Left lung (tissue), 10 donors: ENCODE results near the gene MAP4K3. TPM values are rescaled to one million over a fixed set of nuclear protein-coding genes. Genes with fewer than 3 reads are reported as not detected.

ENCODE experiments used
- ATAC-seq: fragments of 200-7000 bp; cut with Tn5 transposase; one replicate; pipeline ENCODE4 v1.9.1; 2020; ENCODE audit warnings: moderate library complexity
- DNase-seq, 4 donors: peaks; one replicate each; pipeline ENCODE4 v3.0.0-alpha.2; 2013 to 2020
- H3K27ac ChIP-seq, 2 donors: fragments of 200-600 bp; sonication (generic) in 1 of 2; one replicate each; pipeline versions ENCODE4 v1.5.0 to v1.8.0; 2020 to 2021
- H3K27me3 ChIP-seq, 2 donors: fragments of 200-600 bp; sonication (generic) in 1 of 2; one replicate each; pipeline versions ENCODE4 v1.5.0 to v1.8.0; 2020 to 2021
- H3K36me3 ChIP-seq, 2 donors: fragments of 200-600 bp; sonication (generic) in 1 of 2; one replicate each; pipeline versions ENCODE4 v1.5.0 to v1.8.0; 2020 to 2021
- H3K4me1 ChIP-seq, 2 donors: fragments of 200-600 bp; one replicate each; pipeline ENCODE4 v1.8.0; 2021
- H3K4me3 ChIP-seq, 2 donors: fragments of 200-600 bp; sonication (generic) in 1 of 2; one replicate each; pipeline versions ENCODE4 v1.5.0 to v1.8.0; 2020 to 2021; ENCODE audit warnings: mild to moderate bottlenecking in 1 of 2
- H3K9me3 ChIP-seq, 2 donors: fragments of 200-600 bp; sonication (generic) in 1 of 2; one replicate each; pipeline versions ENCODE4 v1.5.0 to v1.8.0; 2020 to 2021
- CTCF ChIP-seq, 2 donors: fragments of 200-600 bp; sonication (generic) in 1 of 2; IDR thresholded peaks; one replicate each; pipeline versions ENCODE4 v1.5.0 to v1.8.0; 2021; ENCODE audit warnings: antibody characterized with exemption in 2 of 2
- intact Hi-C, 2 donors: fragments of 100-400 bp; cut with DNase I; formaldehyde crosslinking; loops; one replicate each; pipeline versions ENCODE4 v1.11.2 to v1.14.2; 2022
- polyA plus RNA-seq, 6 donors: library from polyadenylated mRNA; unstranded; fragments of 120-200 nt; gene quantifications; one replicate each; pipeline ENCODE4 v1.2.1, GENCODE V29; 2013; ENCODE audit not compliant: insufficient read length in 6 of 6
- total RNA-seq, 2 donors: library from RNA; stranded (reverse); fragmentation: NEBNext Ultra II Directional; extraction: Animal tissue kit (Norgen Biotek cat#: 25700); gene quantifications; one replicate each; pipeline ENCODE4 v1.2.1, GENCODE V29; 2021
- donor health status: DM: no; HTN: yes; CAD: no.
- donor health status: DM: no; HTN: no; CAD: no.

Gene MAP4K3
- total and polyA plus RNA-seq, 8 donors, result 26.0 to 74.5 (median 61.4) TPM

DNA sequence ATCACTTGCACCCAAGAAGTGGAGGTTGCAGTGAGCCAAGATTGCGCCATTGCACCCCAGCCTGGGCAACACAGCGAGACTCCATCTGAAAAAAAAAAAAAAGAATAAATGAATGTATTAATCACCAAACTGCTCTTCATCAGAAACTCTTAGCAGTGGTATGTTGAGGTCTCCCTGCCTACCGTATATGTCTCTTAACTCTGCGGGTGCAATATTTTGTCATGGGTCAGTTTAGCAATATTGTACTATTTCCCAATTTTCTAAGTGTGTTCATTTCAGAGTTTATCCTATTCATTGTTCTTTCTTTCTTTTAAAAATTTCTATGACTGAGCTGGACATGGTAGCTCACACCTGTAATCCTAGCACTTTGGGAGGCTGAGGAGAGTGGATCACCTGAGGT is 37.9 kb upstream of the MAP4K3 start:
- no peak for ATAC-seq
- Histone ChIP-seq H3K9me3 (no peaks in the 10 kb centered on the region), H3K36me3 (no peaks in the 10 kb centered on the region), H3K27ac (no peak overlapping the region), H3K4me1 (peaks cover under 1 to 6% of the 10 kb centered on the region in 2 donors), H3K4me3 (no peak overlapping the region), H3K27me3 (no peaks in the 10 kb centered on the region)
- intact Hi-C loops, result no loop called here
- no peak for TF ChIP-seq CTCF (IDR thresholded peaks at IDR 0.05)
- no peak for DNase-seq

GRCh38 chr2:39470580-39470979 is 33.5 kb upstream of the MAP4K3 start:
- no peaks in the 10 kb centered on the region for H3K9me3 ChIP-seq
- H3K36me3 ChIP-seq, result no peaks in the 10 kb centered on the region
- H3K27me3 ChIP-seq, result no peaks in the 10 kb centered on the region
- no peak for ATAC-seq
- H3K4me1 ChIP-seq, result peaks cover 16 to 17% of the 10 kb centered on the region in 2 donors
- intact Hi-C loops, result no loop called here
- H3K27ac ChIP-seq, result no peak overlapping the region
- DNase-seq, result no peak
- TF ChIP-seq CTCF (IDR thresholded peaks at IDR 0.05), result no peak
- no peak overlapping the region for H3K4me3 ChIP-seq

DNA sequence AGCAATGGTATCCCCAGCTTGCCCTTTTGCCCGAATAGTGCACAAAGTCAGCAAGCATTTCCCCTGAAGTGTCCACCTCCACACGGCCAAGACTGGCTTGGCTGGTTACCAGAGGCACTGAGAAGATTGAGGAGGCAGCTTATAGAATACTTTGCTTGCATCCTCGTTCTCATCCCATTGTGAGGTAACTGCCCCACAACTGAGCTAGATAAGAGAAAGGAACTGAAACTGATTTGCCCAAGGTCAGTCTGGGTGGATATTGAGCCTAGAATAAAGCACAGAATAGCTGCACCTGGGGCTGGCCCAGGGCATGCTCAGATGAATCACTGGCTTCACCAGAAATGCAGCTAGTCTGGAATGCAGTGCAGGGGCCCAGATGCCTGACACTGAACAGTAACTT is 32.7 kb upstream of the MAP4K3 start:
- ATAC-seq, result peak; percentile 84
- no peak for DNase-seq
- no peaks in the 10 kb centered on the region for H3K36me3 ChIP-seq
- no peak overlapping the region for H3K4me3 ChIP-seq
- no peaks in the 10 kb centered on the region for H3K27me3 ChIP-seq
- intact Hi-C loops, result no loop called here
- H3K27ac ChIP-seq, result no peak overlapping the region
- H3K4me1 ChIP-seq, result peaks cover 16 to 17% of the 10 kb centered on the region in 2 donors
- H3K9me3 ChIP-seq, result no peaks in the 10 kb centered on the region
- no peak for TF ChIP-seq CTCF (IDR thresholded peaks at IDR 0.05)

DNA sequence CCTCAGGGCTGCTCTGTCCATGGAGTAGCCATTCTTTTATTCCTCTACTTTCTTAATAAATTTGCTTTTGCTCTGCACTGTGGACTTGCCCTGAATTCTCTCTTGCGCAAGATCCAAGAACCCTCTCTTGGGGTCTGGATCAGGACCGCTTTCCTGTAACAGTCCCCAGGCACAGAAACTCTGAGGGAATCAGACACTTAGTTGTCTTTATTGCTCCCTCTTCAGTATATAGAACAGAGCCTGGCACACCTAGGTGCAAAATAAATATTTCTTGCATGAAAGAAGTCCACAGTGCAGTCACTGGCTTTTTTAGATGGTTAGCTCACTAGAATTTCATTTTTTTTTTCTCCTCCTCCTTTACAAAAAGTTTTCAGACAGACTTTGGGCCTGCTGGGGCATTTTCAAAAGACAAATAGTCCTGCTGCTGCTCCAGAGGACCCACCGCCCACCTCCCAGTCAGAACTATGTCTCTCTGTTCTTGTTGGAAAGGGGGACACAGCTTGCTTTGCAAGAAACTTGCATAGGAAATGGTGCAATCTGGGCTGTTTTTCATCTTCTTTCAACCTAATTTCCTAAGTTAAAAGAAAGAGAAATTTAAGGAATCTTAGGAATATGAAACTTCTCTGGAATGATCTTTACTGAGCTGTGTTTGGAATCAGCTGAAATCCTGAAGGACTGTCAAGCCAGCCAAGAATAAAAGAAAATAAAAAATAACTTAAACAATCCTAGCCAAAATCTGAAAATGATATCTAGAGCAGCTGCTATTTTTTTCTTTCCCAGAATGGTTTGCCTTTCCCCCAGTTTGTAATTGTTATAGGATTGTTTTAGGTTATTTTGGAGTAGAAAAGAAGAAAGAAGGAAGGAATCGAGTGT is 31.7 kb upstream of the MAP4K3 start:
- intact Hi-C loops, result no loop called here
- peaks cover 16 to 17% of the 10 kb centered on the region in 2 donors for H3K4me1 ChIP-seq
- TF ChIP-seq CTCF (IDR thresholded peaks at IDR 0.05), result no peak
- no peaks in the 10 kb centered on the region for H3K27me3 ChIP-seq
- no peak overlapping the region for H3K4me3 ChIP-seq
- DNase-seq (peak in 1 of 4 donors; percentile 5), ATAC-seq (no peak)
- H3K36me3 ChIP-seq, result no peaks in the 10 kb centered on the region
- H3K9me3 ChIP-seq, result no peaks in the 10 kb centered on the region
- peak overlapping the region in 1 of 2 donors; percentile 5 for H3K27ac ChIP-seq

- no peak overlapping the region for H3K4me3 ChIP-seq
- peaks cover 16 to 17% of the 10 kb centered on the region in 2 donors for H3K4me1 ChIP-seq
- ATAC-seq, result no peak
- no peak for DNase-seq
- intact Hi-C loops, result no loop called here
- H3K9me3 ChIP-seq, result no peaks in the 10 kb centered on the region
- TF ChIP-seq CTCF (IDR thresholded peaks at IDR 0.05), result no peak
- no peaks in the 10 kb centered on the region for H3K36me3 ChIP-seq
- no peaks in the 10 kb centered on the region for H3K27me3 ChIP-seq
- H3K27ac ChIP-seq, result no peak overlapping the region
Observed at GRCh38 chr2:39466311-39466710, 29.2 kb upstream of the MAP4K3 start.
